ENCODE measurements around the gene GTF2H2C.
"Not testable (repeated sequence)": the region's sequence is repeated elsewhere in the genome, so short reads cannot be mapped to it uniquely, and the experiment has no call there.

- TF ChIP-seq POLR2A, CTCF (IDR thresholded peaks at IDR 0.05): not testable (repeated sequence)
These were observed 6.2 kb downstream of the GTF2H2C start for GRCh38 chr5:69566172-69566571.

Measured in lower leg skin (tissue), 3 donors.